HepG2 (cell line): ENCODE measurements around the gene CSH1. TPM values are rescaled to one million over a fixed set of nuclear protein-coding genes. Genes with fewer than 3 reads are reported as not detected.

Experiments
- ATAC-seq: fragments of 200-7000 bp; cut with Tn5 transposase; 3 replicates; pipeline ENCODE4 v1.9.1; 2020; ENCODE audit warnings: mild to moderate bottlenecking, moderate library complexity
- BruUV-seq: library from RNA; stranded (reverse); fragments of 400-500 nt; replicated peaks from 2 replicates; lab custom pipeline; 2021; lab: Mats Ljungman, UMichigan
- CTCF ChIA-PET: fragments of 300-600 bp; formaldehyde crosslinking; extraction: SDS; loops from one replicate; lab custom pipeline; 2021; ENCODE audit warnings: low total read pairs, inconsistent platforms, low intra/inter-chr PET ratio; lab: Yijun Ruan, JAX
- POLR2A ChIA-PET: fragments of 350-600 bp; sonication (Branson Sonifier 250); formaldehyde crosslinking; loops from one replicate; lab custom pipeline; 2020; ENCODE audit warnings: antibody characterized with exemption, inconsistent platforms; lab: Yijun Ruan, JAX
- DNase-seq: peaks from one replicate; pipeline ENCODE4 v3.0.0-alpha.2; 2015; ENCODE audit warnings: low spot score
- FAIRE-seq: peaks from 3 replicates; lab custom pipeline; 2011; peaks lifted over from hg19 to GRCh38; lab: Jason Lieb, UNC
- H2AFZ ChIP-seq: one replicate; pipeline ENCODE4 v1.6.1; 2011; ENCODE audit warnings: low read length, inconsistent platforms
- H3K27ac ChIP-seq: fragments of 300-600 bp; 3 replicates; pipeline ENCODE4 v1.8.0; 2011; ENCODE audit warnings: mixed run types, mild to moderate bottlenecking, mixed read lengths, low read length, inconsistent platforms; ENCODE audit not compliant: insufficient read depth; ENCODE audit errors: extremely low read length
- H3K27me3 ChIP-seq, 2 experiments: fragments of 200-600 bp in 1 of 2; 2 replicates in 1 of 2; 3 replicates in 1 of 2; pipeline versions ENCODE4 v1.6.0 to v1.8.0; 2011; ENCODE audit warnings: low read length in 2 of 2, mild to moderate bottlenecking in 2 of 2, moderate library complexity in 2 of 2, inconsistent platforms in 1 of 2; ENCODE audit not compliant: insufficient read depth in 2 of 2, control insufficient read depth in 1 of 2
- H3K36me3 ChIP-seq, 2 experiments: fragments of 200-600 bp in 1 of 2; replicated peaks in 1 of 2; 2 replicates in 1 of 2; 3 replicates in 1 of 2; pipeline versions ENCODE4 v1.5.1 to v1.8.0; 2011; ENCODE audit warnings: low read length in 2 of 2, inconsistent platforms in 1 of 2; ENCODE audit not compliant: insufficient read depth in 2 of 2, control insufficient read depth in 1 of 2
- H3K4me1 ChIP-seq: 2 replicates; pipeline ENCODE4 v1.5.1; 2012; ENCODE audit warnings: low read length, inconsistent platforms; ENCODE audit not compliant: insufficient read depth
- H3K4me2 ChIP-seq: 2 replicates; pipeline ENCODE4 v1.6.0; 2011; ENCODE audit warnings: low read depth, low read length, inconsistent platforms
- H3K4me3 ChIP-seq, 3 experiments: fragments of 200-600 bp in 1 of 3; sonication (generic), shearing (Covaris generic) in 1 of 3; replicated peaks in 1 of 3; 2 replicates each; pipeline ENCODE4 v1.5.1; 2011 to 2016; ENCODE audit warnings: low read length in 3 of 3, inconsistent platforms in 2 of 3, low read depth in 2 of 3, mild to moderate bottlenecking in 2 of 3, control low read depth in 1 of 3, mixed read lengths in 1 of 3; ENCODE audit not compliant: insufficient read depth in 1 of 3
- H3K79me2 ChIP-seq: one replicate; pipeline ENCODE4 v1.6.1; 2011; ENCODE audit warnings: low read length, inconsistent platforms; ENCODE audit not compliant: insufficient read depth
- H3K9ac ChIP-seq: 2 replicates; pipeline ENCODE4 v1.6.0; 2011; ENCODE audit warnings: mild to moderate bottlenecking, low read depth, low read length, inconsistent platforms; ENCODE audit not compliant: insufficient read depth
- H3K9me3 ChIP-seq: 2 replicates; pipeline ENCODE4 v1.5.1; 2012; ENCODE audit warnings: mild to moderate bottlenecking, low read length
- H4K20me1 ChIP-seq: 2 replicates; pipeline ENCODE4 v1.6.0; 2011; ENCODE audit warnings: inconsistent platforms, mild to moderate bottlenecking, low read length, moderate library complexity; ENCODE audit not compliant: insufficient read depth
- FOXM1 ChIP-seq: sonication (generic); formaldehyde crosslinking; IDR thresholded peaks from 2 replicates; pipeline ENCODE4 v1.5.0; 2020; ENCODE audit warnings: missing genetic modification reagents
- ZMYM2 ChIP-seq: sonication (generic); formaldehyde crosslinking; IDR thresholded peaks from 2 replicates; pipeline ENCODE4 v1.8.0; 2022; ENCODE audit warnings: mild to moderate bottlenecking, missing genetic modification reagents
- WGBS: methylation state at CpG from one replicate; pipeline ENCODE4 v1.1.6; 2017; ENCODE audit warnings: low lambda C conversion rate; 5-methylcytosine and 5-hydroxymethylcytosine counted together
- in situ Hi-C: cut with HindIII; loops from 2 replicates; pipeline ENCODE4 v1.10.0; 2017; ENCODE audit warnings: low pct_unique_long_range_greater_than_20kb; ENCODE audit not compliant: extremely low pct_ligation_motif_present
- intact Hi-C: fragments of 100-400 bp; cut with micrococcal nuclease; formaldehyde crosslinking; loops from one replicate; pipeline ENCODE4 v1.10.0; 2022; ENCODE audit not compliant: unreplicated experiment
- polyA plus RNA-seq, 8 experiments: library from polyadenylated mRNA; depleted of rRNA in 3 of 8; stranded (reverse) in 7 of 8; unstranded in 1 of 8; fragments of >200 nt; fragmentation: Illumina TruSeq in 4 of 8; extraction: Trizol in 4 of 8; gene quantifications; 2 replicates each; pipeline versions ENCODE4 v1.2.1 to v1.2.3, GENCODE V29; 2011 to 2016; ENCODE audit warnings: low read depth in 4 of 8, missing spikeins in 1 of 8, mixed read lengths in 1 of 8; ENCODE audit not compliant: insufficient read depth in 1 of 8
- total RNA-seq, 5 experiments: library from RNA; depleted of rRNA; stranded (reverse); fragments of >200 nt; fragmentation: Illumina TruSeq; extraction: Trizol; gene quantifications; 2 replicates each; pipeline ENCODE4 v1.2.3, GENCODE V29; 2016; ENCODE audit warnings: low read depth in 1 of 5
- TF ChIP-seq, protein P1 (sequence below): IDR thresholded peaks from 2 replicates; pipeline ENCODE4 v1.6.1; 2012; ENCODE audit warnings: low read length, improper control_type of control experiment
- TF ChIP-seq, protein P2 (sequence below): IDR thresholded peaks from 2 replicates; pipeline ENCODE4 v1.6.1; 2016; ENCODE audit warnings: missing biosample characterization, missing genetic modification reagents, low read depth
- TF ChIP-seq, protein P3 (sequence below): sonication (generic); formaldehyde crosslinking; IDR thresholded peaks from 2 replicates; pipeline ENCODE4 v1.4.0; 2020; ENCODE audit warnings: missing genetic modification reagents, borderline replicate concordance

Gene CSH1
- total and polyA plus RNA-seq, 2 of the 13 experiments (the other 11 are each of a cell fraction or from before 2014, with no cell fraction given), result not detected

DNA sequence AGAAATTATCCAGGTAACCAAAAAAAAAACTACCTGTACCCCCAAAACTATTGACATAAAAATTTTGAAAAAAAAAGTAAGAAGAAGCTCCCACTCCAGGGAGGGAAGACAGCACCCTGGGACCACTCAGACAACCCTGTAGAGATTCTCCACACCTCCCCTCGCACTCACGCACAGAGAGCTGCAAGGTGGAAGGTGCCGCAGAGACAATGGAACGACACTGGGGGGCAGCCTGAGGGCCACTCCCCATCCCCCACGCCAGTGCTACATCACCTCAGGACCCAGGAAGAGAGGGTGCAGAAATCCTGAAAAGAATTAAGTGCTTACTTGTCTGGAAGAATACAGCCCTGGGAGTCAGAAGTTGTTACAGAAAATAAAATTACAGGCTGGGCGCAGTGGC is 40.9 kb upstream of the CSH1 start:
- Histone ChIP-seq H3K4me3 (no peak overlapping the region), H3K9me3 (no peaks in the 10 kb centered on the region), H3K27ac (no peak overlapping the region), H3K4me2 (no peak overlapping the region), H3K9ac (no peak overlapping the region), H3K27me3 (peaks cover 2 to 60% of the 10 kb centered on the region in 2 experiments; a peak in 3 of 5 replicates), H3K79me2 (no peaks in the 10 kb centered on the region), H2AFZ (no peak overlapping the region), H4K20me1 (no peaks in the 10 kb centered on the region), H3K4me1 (no peaks in the 10 kb centered on the region), H3K36me3 (no peaks in the 10 kb centered on the region)
- ChIA-PET CTCF (no interaction called here), POLR2A (no interaction called here)
- 39% methylated on average over 6 of the region's 6 CpGs for WGBS
- FAIRE-seq (no peak), ATAC-seq (no peak), DNase-seq (no peak)
- TF ChIP-seq, protein P1, sequence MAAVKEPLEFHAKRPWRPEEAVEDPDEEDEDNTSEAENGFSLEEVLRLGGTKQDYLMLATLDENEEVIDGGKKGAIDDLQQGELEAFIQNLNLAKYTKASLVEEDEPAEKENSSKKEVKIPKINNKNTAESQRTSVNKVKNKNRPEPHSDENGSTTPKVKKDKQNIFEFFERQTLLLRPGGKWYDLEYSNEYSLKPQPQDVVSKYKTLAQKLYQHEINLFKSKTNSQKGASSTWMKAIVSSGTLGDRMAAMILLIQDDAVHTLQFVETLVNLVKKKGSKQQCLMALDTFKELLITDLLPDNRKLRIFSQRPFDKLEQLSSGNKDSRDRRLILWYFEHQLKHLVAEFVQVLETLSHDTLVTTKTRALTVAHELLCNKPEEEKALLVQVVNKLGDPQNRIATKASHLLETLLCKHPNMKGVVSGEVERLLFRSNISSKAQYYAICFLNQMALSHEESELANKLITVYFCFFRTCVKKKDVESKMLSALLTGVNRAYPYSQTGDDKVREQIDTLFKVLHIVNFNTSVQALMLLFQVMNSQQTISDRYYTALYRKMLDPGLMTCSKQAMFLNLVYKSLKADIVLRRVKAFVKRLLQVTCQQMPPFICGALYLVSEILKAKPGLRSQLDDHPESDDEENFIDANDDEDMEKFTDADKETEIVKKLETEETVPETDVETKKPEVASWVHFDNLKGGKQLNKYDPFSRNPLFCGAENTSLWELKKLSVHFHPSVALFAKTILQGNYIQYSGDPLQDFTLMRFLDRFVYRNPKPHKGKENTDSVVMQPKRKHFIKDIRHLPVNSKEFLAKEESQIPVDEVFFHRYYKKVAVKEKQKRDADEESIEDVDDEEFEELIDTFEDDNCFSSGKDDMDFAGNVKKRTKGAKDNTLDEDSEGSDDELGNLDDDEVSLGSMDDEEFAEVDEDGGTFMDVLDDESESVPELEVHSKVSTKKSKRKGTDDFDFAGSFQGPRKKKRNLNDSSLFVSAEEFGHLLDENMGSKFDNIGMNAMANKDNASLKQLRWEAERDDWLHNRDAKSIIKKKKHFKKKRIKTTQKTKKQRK, result no peak
- TF ChIP-seq FOXM1 (CRISPR knock-in tag), result no peak
- TF ChIP-seq, protein P2, sequence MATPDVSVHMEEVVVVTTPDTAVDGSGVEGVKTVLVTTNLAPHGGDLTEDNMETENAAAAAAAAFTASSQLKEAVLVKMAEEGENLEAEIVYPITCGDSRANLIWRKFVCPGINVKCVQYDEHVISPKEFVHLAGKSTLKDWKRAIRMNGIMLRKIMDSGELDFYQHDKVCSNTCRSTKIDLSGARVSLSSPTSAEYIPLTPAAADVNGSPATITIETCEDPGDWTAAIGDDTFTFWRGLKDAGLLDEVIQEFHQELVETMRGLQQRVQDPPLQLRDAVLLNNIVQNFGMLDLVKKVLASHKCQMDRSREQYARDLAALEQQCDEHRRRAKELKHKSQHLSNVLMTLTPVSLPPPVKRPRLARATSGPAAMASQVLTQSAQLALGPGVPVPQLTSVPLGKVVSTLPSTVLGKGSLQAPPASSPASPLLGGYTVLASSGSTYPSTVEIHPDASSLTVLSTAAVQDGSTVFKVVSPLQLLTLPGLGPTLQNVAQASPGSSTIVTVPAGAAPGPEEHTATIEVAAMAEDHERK, result no peak
- TF ChIP-seq, protein P3, sequence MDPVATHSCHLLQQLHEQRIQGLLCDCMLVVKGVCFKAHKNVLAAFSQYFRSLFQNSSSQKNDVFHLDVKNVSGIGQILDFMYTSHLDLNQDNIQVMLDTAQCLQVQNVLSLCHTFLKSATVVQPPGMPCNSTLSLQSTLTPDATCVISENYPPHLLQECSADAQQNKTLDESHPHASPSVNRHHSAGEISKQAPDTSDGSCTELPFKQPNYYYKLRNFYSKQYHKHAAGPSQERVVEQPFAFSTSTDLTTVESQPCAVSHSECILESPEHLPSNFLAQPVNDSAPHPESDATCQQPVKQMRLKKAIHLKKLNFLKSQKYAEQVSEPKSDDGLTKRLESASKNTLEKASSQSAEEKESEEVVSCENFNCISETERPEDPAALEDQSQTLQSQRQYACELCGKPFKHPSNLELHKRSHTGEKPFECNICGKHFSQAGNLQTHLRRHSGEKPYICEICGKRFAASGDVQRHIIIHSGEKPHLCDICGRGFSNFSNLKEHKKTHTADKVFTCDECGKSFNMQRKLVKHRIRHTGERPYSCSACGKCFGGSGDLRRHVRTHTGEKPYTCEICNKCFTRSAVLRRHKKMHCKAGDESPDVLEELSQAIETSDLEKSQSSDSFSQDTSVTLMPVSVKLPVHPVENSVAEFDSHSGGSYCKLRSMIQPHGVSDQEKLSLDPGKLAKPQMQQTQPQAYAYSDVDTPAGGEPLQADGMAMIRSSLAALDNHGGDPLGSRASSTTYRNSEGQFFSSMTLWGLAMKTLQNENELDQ (CRISPR knock-in tag), result no peak
- no peak for TF ChIP-seq ZMYM2 (CRISPR knock-in tag)
- in situ Hi-C loops, result no loop called here
- BruUV-seq, result no TSS peak
- intact Hi-C loops, result no loop called here
